GM18502 (cell line): Measurements from ENCODE around the gene VSTM1.
"Not testable (repeated sequence)": the region's sequence is repeated elsewhere in the genome, so short reads cannot be mapped to it uniquely, and the experiment has no call there.

Experiments
- ATAC-seq: cut with Tn5 transposase; IDR thresholded peaks from one replicate; pipeline ENCODE4 v1.9.1; 2021; ENCODE audit warnings: mild to moderate bottlenecking; ENCODE audit not compliant: unreplicated experiment, poor library complexity

VSTM1 gene, protein sequence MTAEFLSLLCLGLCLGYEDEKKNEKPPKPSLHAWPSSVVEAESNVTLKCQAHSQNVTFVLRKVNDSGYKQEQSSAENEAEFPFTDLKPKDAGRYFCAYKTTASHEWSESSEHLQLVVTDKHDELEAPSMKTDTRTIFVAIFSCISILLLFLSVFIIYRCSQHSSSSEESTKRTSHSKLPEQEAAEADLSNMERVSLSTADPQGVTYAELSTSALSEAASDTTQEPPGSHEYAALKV

DNA sequence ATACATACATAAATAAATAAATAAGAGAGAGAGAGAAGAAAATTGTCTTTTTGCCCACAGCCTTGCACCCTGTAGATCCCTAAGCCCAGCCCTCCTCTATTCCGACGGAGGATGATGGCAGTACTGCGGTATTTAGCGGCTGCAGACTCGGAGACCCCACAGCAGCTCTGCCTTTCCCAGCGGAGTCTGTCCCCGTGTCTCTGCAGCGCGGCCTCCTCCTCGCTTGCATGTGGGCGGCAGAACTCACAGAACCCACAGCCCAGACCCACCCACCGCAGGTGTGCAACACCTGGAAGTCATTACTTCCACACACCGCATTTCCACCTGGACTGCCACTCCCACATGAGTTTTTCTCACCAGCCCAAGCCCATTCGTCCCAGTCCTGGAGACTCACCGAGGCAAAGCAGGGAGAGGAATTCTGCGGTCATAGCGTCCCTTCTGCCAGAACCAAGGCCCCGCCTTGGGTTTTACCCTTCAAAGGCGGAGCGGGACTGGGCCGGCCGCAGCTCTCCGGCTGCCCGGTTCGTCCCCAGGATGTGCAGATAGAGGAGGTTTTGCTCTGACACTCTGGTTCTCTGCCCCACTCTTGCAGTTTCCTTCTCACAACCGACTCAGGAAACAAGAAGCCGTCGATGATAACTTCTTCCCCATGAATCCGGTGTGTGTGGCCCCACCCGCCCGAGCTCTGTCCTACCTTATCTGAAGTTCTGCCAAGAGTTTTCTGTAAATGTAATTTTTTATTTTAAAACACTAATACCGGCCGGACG, at the start of gene VSTM1:
Gene VSTM1 (minus strand): TSS at position 548 of the 767 bp plus-strand sequence. CDS start 120 bp downstream, at position 428.
- no peak for ATAC-seq

DNA sequence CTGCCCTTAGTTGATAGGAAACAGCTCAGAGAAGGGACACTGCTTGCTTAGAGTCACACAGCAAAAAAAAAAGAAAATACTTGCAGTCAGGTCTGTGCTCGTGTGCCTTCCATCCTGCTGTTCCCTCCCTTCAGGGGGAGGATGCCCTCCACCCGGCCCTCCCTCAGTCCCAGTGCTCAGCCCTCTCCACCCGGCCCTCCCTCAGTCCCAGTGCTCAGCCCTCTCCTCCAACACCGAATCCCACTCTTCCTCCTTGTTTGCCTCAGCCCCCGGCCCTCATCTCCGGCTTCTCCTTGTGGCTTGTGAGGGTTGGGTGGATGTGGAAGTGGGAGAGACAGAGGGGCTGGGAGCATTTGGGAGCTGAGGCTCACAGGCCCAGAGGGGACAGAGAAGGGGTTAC, 46.0 kb upstream of the VSTM1 start:
- ATAC-seq, result no peak

DNA sequence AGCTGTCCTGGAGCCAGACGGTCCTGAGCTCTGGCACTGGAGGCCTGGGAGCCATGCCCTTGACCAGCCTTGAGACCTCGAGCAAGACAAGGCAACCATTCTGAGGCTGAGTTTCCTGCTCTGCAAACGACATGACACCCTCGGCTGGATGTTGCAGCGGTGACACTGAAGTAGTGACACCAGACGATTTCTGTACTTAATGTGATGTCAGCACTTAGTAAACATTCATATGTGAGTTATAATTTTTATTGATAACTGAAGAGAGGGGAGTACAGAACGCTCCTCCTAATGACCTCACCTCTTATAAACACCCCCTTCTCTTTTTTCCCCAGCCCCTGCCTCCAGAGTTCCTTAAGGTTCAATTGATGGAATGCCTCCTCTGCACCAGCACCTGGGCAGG, 44.8 kb upstream of the VSTM1 start:
- no peak for ATAC-seq

DNA sequence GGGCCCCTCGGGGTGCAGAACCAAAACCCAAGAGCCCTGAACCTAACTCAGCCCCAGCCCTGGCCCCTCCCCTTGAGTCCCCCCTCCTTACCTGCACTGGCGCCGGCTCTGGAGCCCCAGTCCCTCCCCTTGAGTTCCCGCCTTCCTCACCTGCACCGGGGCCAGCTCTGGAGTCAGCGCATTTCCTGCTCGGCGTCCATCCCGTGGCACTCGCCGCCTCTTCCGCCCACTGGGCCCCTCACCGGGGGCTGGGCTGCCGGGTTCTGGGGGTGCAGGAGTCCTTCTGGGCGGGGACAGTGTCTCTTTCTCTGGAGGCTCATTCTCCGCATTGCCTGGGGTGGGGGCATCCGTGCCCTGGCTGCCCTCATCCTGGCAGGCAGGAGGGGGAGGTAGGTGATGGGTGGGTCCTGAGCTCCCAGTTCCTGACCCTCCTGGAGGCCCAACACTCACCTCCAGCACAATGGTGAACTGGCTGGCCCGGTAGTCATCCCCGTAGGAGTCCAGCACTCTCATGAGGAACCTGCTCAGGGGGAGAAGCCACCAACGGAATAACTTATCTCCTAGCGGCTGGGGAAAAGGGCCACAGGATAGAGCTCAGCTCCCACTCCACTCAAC, 44.3 kb upstream of the VSTM1 start:
- ATAC-seq, result no peak

DNA sequence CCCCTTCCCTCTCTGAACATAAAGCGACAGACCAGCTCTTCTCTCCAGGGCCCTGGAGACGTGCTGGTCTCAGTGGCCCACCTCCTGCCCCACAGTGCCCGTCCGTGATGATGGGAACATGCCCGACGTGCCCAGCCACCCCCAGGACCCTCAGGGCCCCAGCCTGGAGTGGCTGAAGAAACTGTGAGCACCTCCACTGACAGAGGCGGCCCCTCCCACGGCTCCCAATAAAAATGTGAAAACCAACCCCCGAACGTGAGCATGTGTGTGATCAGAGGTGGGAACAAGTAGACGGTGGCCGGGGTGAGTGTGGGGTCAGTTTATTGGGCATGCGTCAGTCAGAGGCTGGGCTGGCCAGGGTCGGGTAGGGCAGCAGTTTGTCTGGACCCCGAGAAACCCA, 43.0 kb upstream of the VSTM1 start:
- ATAC-seq, result no peak

DNA sequence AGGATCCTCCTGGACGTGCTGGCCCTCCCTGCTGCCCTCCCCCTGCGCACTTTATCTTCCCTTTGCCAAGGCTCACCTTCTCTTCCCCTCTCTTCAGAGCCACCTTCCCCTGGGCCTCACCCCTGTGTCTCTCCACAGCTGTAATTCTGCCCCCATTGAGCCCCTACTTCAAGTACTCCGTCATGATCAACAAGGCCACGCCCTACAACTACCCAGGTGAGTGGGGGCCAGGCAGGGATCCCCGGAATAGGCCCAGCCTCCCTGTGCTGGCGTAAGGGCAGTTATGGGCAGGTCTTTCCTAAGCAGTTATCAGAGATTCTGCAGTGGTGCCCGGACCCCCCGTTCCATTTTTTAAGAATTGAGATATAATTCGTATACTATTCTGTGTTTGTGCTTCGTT, 42.1 kb upstream of the VSTM1 start:
- no peak for ATAC-seq

DNA sequence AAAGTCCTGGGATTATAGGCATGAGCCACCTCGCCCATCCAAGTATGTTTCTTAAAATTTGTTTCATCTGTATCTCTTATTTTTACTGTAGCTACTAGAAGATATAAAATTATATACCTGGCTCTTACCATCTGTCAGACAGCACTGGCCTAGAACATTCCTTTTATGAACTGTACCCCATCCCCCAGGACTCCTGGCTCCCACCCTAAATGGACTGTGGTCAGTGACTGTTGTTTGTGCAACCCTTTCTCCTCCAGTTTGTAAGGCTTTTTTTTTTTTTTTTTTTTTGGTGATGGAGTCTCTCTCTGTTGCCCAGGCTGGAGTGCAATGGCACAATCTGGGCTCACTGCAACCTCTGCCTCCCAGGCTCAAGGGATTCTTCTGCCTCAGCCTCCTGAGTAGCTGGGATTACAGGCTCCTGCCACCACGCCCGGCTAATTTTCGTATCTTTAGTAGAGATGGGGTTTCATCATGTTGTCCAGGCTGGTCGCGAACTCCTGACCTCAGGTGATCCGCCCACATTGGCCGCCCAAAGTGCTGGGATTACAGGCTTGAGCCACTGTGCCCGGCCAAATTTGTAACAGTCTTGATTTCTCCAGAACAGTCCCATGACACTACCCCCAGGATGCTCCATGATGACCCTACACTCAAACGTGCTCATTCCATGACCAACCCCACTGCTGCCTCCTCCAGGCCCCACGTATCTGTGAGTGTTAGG, 41.5 kb upstream of the VSTM1 start:
- no peak for ATAC-seq

DNA sequence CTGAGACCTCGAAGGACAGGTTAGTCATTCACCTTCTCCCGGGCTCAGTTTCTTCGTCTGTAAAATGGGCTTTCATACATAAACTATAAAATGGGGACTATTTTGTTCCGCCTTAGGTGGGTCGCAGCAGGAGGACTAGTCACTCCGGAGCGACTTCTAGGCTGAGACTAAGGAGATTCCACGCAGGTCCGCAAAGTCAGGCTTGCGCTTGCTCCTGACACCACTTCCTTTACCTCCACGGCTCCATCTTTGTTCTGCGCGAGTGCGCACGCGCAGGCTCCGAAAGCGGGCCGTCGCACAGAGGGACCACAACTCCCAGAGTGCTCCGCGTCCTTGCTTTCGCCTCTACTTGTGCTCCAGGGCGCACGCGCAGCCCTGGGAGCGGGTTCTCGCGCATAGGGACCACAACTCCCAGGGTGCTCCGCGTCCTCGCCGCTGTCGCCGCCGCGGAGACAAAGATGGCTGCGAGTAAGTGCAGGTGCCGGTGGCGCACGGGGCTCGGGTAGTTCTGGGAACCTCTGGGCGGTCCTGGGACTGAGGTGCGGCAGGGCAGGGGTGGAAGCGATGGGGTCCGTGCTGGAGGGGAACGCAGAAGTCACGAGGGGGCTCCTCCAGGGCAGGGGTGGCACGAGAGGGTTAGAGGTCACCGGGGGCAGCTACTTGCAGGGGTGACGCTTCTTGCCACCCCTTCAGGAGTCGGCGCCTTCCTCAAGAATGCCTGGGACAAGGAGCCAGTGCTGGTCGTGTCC, 38.9 kb upstream of the VSTM1 start, which contains the start of gene NDUFA3:
Gene NDUFA3 (plus strand): TSS at position 435 of the 749 bp plus-strand sequence. CDS start 24 bp downstream, at position 459.
- ATAC-seq, result peak; percentile 97

DNA sequence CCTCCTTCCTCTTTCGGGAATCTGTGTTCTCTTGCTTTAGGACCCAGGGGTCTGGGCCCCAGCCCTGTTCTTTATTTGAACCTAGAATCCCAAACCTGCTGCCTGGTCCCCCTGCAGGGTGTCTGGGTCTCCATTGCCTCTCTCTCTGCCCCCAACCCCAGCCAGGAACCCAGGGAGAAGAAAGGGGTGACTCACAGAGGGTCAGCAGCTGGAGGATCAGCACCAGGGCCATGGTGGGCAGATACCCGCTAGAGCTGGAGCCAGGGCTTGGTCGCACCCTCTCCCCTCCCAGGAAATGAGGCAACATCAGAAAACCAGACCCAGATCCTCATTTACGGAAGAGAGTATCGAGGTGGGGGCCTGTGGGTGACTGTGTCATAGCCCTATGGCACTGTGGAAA, 36.9 kb upstream of the VSTM1 start, which contains the start of gene OSCAR:
Gene OSCAR (minus strand): TSS at position 243 of the 400 bp plus-strand sequence. CDS start 11 bp downstream, at position 232.
- ATAC-seq, result no peak

DNA sequence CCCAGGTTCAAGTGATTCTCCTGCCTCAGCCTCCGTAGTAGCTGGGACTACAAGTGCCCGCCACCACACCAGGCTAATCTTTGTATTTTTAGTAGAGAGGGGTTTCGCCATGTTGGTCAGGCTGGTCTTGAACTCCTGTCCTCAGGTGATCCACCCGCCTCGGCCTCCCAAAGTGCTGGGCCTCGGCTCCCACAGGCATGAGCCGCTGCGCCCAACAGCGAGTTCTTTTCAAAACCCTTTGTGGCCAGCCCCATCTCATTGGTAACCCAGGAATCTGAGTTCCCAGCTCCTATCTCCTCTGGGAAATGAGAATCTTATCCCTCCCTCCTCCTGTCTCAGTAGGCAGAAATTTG, 36.2 kb upstream of the VSTM1 start:
- ATAC-seq, result not testable (repeated sequence)

DNA sequence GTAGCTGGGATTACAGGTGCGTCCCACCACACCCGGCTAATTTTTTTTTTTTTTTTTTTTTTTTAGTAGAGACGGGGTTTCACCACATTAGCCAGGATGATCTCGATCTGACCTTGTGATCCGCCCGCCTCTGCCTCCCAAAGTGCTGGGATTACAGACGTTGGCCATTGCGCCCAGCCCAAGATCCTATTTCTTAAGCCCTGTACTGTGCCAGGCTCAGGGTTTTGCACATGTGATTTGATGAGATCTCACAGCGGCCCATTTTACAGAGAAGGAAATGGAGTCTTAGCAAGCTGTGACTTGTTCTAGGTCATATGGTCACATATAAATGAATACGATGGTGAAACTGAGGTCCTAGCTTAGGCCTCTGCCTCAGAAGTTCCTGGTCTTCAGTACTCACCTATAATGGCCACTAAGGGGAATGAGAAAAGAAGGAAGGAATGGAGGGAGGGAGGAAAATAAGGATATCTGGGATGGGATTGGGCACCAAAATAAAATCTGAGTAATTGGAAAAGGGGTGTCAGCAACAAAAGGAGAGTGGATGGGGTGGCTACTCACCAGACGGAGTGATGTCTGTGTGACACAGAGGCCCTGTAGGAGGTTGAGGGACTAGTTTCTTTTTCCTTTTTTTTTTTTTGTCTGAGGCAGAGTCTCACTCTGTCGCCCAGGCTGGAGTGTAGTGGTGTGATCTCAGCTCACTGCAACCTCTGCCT, 35.6 kb upstream of the VSTM1 start:
- no peak for ATAC-seq

DNA sequence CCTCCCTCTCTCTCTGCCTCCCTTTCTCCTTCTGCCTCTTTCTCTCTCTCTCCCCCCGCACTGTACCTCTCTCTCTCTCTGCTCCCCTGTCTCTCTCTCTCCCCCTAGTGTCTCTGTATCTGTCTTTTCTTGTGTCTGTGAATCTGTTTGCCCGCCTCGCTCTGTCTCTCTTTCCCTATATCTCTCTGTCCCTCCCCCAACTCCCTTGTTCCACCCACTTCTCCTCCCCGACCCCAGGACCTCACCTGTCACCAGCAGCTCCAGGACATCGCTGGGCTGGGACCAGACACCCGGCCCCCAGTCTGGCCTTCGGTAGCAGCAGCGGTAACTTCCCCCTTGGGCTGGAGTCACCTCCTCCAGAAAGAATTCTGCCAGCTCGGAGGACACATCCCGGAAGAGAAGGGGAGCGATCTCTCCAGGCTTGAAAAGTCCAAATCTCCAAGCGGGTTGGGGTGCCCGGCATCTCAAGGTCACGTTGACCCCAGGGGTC, 33.0 kb upstream of the VSTM1 start:
- ATAC-seq, result no peak

DNA sequence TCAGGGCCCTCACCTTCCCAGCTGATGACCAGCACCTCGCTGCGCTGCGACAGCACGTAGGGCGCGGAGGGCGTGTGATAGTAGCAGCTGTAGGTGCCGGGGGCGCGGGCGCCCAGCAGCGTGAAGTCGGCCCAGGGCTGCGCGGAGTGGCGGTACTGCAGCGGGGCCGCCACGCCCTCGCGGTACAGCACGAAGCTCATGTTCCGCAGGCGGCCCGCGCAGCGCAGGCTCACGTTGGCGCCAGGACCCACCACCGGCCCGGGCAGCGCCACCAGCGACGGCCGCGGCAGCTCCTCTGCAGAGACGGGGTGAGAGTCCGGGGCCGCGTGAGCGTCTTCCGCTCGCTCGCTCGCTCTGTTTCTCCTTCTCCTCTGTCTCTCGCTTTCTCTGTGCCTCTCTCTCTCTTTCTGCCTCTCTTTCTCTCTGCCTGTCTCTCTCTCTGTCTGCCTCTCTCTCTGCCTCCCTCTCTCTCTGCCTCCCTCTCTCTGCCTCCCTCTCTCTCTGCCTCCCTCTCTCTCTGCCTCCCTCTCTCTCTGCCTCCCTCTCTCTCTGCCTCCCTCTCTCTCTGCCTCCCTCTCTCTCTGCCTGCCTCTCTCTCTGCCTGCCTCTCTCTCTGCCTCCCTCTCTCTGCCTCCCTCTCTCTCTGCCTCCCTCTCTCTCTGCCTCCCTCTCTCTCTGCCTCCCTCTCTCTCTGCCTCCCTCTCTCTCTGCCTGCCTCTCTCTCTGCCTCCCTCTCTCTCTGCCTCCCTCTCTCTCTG, 32.3 kb upstream of the VSTM1 start:
- ATAC-seq, result not testable (repeated sequence)

DNA sequence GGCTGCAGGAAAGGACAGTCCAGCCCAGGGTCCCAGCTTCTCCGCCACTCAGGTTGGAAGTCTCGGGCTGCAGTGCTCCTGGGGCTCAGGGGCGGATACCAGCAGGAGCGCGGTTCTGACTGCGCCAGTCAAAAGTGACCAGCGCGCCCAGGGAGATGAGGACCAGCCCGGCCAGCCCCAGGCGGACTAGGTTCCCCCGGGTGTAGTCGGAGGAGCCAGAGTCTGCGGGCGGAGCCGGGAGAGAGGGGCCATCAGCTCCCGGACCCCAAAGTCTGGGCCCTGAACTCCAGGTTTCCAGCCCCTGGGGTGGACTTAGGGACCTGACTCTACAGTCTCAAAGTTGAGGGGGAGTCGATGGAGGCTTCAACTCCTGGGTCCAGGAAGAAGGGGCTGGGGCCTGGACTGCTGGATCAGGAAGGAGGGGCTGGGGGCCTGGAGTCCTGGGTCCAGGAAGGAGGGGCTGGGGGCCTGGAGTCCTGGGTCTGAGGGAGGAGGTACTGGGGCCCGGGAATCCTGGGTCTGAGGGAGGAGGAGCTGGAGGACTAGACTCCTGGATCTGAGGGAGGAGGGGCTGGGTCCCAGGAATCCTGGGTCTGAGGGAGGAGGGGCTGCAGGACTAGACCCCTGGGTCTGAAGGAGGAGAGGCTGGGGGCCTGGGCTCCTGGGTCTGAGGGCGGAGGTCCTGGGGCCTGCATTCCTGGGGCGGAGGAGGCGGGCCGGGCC, 31.6 kb upstream of the VSTM1 start:
- no peak for ATAC-seq

DNA sequence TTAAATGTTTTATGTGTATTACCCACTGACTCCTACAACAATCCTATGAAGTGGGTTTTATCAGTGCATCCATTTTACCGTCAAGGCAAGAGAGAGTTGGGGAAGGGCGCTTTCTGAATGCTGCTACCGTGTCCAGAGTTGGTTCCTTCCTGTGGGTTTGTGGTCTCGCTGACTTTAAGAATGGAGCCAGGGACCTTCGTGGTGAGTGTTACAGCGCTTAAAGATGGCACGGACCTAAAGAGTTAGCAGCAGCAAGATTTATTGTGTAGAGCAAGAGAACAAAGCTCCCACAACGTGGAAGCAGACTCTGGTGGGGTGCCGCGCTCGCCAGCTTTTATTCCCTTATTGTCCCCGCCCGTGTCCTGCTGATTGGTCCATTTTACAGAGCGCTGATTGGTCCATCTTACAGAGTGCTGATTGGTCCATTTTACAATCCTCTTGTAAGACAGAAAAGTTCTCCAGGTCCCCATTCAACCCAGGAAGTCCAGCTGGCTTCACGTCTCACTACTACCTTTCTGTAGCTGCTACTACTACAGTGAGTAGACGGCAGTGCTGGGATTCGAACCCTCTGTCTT, 30.8 kb upstream of the VSTM1 start:
- ATAC-seq, result no peak

DNA sequence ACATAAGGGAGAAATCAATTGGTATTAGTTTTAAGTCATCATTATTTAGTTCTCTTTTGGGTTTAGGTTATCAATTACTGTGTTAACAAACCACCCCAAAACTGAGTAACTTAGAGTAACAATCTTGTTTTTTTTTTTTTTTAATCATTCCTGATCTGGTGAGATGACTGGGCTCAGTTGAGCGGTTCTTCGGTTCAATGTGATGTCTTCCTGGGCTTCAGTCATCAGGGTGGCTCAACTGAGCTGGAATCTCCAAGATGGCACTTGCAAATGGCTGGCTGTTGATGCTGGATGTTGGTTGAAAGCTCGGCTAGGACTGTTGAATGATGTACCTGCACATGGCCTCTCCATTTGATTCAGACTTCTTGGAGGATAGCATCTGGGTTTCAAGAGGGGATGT, 20.7 kb upstream of the VSTM1 start:
- no peak for ATAC-seq

DNA sequence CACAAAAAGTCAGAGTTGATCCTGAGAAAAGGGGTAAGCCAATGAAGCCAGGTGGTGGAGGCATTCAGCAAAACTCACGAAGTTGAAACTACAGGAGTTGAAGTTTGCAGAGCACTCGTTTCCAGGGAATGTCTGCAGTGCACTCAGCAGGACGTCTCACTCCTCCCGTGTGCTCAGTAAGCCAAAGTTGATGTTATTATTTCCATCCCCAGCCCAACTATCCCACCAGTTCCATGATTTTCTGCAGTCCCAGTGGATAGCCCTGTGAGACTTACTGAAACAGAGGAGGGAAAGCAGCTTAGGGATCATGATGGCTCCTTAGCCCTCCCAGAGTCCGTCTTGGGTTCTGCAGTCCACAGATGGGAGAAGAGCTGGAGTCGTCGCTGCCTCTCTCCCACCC, 17.3 kb upstream of the VSTM1 start, which contains the start of gene TARM1:
Gene TARM1 (minus strand): TSS at position 334 of the 400 bp plus-strand sequence. CDS start 25 bp downstream, at position 309.
- ATAC-seq, result no peak
